Ishikawa (cell line): ENCODE measurements around the gene KRT15.

Source experiments
- CEBPB ChIP-seq: IDR thresholded peaks from 2 replicates; pipeline ENCODE4 v1.6.1; 2012
- CREB1 ChIP-seq: IDR thresholded peaks from 2 replicates; pipeline ENCODE4 v1.6.1; 2012; ENCODE audit warnings: low read depth
- EGR1 ChIP-seq: IDR thresholded peaks from 2 replicates; pipeline ENCODE4 v1.6.1; 2012
- EP300 ChIP-seq: IDR thresholded peaks from 2 replicates; pipeline ENCODE4 v1.6.1; 2012; ENCODE audit warnings: borderline replicate concordance
- FOXM1 ChIP-seq: IDR thresholded peaks from 2 replicates; pipeline ENCODE4 v1.6.1; 2012; ENCODE audit warnings: low read depth, borderline replicate concordance
- TEAD4 ChIP-seq: IDR thresholded peaks from 2 replicates; pipeline ENCODE4 v1.6.1; 2012
- YY1 ChIP-seq: IDR thresholded peaks from 2 replicates; pipeline ENCODE4 v1.6.1; 2012; ENCODE audit warnings: low read depth
- TF ChIP-seq, protein P1 (sequence below): IDR thresholded peaks from 2 replicates; pipeline ENCODE4 v1.6.1; 2012
- TF ChIP-seq, protein P2 (sequence below): IDR thresholded peaks from 2 replicates; pipeline ENCODE4 v1.6.1; 2012

- TF ChIP-seq FOXM1 (no peak), TEAD4 (no peak), EP300 (no peak), CREB1 (no peak), CEBPB (no peak), EGR1 (no peak), YY1 (no peak)
- TF ChIP-seq, protein P1, sequence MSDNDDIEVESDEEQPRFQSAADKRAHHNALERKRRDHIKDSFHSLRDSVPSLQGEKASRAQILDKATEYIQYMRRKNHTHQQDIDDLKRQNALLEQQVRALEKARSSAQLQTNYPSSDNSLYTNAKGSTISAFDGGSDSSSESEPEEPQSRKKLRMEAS = no peak
- TF ChIP-seq, protein P2, sequence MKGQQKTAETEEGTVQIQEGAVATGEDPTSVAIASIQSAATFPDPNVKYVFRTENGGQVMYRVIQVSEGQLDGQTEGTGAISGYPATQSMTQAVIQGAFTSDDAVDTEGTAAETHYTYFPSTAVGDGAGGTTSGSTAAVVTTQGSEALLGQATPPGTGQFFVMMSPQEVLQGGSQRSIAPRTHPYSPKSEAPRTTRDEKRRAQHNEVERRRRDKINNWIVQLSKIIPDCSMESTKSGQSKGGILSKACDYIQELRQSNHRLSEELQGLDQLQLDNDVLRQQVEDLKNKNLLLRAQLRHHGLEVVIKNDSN = no peak
Measured at GRCh38 chr17:41464173-41464572, 54.5 kb downstream of the KRT15 start.
